NAMALWA (cell line): Measurements from ENCODE around the gene BOC.

Experiments used
- DNase-seq: peaks from one replicate; pipeline ENCODE4 v3.0.0-alpha.2; 2015; ENCODE audit warnings: low spot score

BOC gene

GRCh38 chr3:113287803-113288648 is 76.7 kb downstream of the BOC start:
- DNase-seq = peak; percentile 72

- DNase-seq = no peak
Observed at GRCh38 chr3:113288881-113289280, 77.5 kb downstream of the BOC start.

DNA sequence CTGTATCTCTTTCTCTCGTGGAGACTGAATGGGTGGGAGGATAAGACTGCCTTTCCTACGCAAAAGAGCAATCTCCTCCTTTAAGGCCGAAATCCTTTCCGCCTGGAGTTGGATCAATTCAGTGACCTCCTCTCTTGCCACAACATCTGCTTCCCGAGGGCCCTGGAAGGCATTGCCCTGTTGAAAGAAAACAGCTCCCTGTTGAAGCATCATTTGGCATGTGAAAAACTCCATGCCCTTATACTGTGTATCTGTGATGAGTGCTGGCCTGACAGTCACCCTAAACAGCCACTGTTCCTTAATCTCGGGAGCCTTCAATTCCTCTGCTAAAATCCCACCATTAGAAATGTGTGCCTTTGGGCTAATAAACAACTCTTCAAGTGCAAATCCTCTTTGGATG is 80.2 kb downstream of the BOC start:
- DNase-seq = no peak

DNA sequence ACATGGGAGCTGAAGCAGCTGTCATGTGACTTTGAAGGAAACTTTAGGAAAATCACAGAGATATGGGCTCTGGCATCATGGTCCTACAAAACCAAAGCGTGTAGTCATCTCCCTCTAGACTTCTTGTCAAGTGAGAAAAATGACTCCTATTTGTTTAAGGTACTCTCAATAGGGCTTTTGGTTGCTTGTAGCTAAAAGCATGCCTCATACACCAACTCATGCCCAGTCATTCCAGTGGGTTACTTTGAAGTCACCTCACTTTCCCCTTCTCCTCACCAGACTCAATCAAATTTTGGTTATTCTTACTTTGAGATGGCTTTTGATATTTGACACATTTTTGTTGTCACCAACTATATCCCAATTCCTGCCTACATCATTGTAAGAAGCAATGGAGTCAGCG is 81.6 kb downstream of the BOC start:
- no peak for DNase-seq

DNA sequence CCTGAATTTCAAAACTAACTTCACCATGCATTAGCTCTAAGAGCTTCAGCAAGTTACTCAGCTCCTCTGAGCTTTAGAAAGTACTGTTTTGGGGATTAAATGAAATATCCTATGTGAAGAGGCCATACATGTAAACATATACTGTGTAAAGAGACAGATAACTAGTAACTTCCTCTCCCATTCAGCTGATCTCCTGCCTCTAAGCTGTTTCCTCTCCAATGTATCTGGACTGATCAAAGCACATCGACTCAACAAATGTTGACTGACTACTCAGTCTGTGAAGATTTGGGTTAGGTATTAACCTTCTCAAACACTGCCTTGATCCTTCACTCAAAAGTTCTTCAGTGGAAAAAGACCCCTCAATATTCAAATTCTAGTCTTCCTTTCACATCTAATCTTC is 82.0 kb downstream of the BOC start:
- DNase-seq = no peak

GRCh38 chr3:113295463-113295862 is 84.1 kb downstream of the BOC start:
- DNase-seq = no peak

DNA sequence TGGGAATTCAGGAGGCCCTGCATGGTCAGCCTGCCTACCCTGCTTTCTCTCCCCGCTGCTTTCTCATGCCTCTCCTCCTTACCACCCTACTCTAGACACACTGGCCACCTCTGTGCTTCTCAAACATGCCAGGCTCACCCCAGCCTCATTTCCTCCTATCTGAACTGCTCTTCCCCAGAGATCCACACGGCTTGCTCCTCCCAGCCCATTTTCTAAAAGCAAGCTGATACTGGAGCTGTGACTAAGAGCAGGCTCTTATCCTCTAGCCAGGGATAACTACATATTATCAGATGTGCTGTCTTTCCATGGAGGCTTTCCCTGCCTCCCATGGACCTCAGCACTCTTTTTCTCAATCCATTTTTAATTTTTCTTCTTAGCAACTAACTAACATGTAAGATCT is 85.9 kb downstream of the BOC start:
- no peak for DNase-seq

DNA sequence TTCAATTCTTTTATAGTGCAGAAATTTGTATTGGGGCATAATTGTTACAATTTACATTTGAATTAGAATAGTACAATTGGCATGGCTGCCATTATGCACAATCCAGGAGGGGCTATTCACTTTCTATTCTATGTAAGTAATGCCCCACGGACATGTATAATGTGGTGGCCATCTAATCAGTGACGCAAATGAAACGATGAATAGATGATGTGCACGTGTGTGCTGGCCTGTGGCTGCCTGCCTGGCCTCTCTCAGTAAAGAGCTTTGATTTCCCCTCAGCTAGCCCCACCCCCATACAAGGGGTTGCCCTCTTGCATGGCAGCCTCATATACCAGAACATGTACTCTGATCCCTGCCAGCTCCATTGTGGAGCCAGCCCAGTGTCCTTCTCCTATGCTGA is 86.5 kb downstream of the BOC start:
- DNase-seq = no peak

DNA sequence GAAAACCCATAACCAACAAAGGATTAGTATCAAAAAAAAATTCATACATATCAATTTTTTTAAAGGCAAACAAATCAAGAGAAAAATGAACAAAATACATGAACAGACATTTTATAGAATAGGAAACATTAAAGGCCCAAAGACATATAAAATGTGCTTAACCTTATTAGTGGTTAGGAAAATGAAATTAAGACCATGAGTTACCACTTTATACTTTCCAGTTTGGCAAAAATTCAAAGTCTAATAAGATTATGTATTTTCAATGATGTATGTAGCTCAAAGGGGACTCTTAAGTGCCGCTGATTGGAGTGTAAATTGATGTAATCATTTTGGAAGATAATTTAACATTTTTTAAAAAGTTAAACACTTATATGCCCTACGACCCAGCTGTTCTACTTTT is 89.2 kb downstream of the BOC start:
- no peak for DNase-seq

DNA sequence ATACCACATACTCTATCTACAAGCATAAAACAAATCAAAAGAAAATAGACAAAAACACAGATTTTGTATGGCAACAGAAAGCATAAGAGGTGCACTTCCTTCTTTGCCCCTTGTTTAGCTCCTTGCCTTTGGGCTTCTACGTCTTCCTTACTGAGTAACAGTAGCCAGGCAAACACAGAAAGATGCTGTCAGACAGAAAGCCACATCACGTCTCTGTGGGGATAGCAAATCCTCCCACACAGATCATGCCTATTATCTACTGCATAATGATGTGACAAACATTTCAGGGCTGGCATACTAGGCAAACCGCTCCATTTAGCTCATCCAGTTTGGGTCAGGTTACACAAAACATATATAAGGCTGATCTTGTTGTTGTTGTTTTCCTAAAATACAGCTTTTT is 92.7 kb downstream of the BOC start:
- DNase-seq = no peak

GRCh38 chr3:113304856-113305540 is 93.6 kb downstream of the BOC start:
- no peak for DNase-seq

DNA sequence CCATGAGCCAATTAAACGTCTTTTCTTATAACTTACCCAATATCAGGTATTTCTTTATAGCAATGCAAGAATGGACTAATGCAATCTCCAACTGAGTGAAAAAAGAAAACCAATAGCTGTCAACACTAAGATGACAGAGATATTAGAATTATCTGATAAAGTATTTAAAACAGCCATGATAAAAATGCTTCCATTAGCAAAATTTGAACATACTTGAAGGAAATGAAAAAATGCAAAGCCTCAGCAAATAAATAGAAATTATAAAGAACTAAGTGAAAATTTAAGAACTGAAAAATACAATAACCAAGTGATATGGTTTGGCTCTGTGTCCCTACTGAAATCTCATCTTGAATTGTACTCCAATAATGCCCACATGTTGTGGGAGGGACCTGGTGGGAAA is 99.6 kb downstream of the BOC start:
- no peak for DNase-seq

- no peak for DNase-seq
Observed at GRCh38 chr3:113312416-113312815, 101.1 kb downstream of the BOC start.

GRCh38 chr3:113314923-113315322 is 103.6 kb downstream of the BOC start:
- no peak for DNase-seq

- no peak for DNase-seq
Observed at GRCh38 chr3:113329757-113330156, 118.4 kb downstream of the BOC start.

DNA sequence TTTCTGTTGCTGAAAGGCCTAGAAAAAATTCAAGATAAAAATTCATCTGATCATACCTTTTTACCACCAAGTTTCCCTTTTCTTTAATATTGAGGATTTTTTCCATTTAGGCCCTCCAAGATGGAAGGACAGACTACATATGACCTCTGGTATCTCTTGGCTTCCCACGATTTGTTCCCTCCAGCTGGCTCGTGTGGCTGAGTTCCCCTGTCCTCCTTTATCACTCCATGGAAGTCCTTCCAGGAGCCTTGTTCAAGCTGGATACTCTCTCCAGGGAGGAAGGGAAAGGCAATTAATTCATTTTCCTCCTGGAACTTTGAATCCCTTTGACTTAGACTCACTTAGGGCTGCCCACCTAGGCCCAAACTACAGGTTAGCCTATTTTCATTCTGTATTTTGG is 119.4 kb downstream of the BOC start:
- no peak for DNase-seq

GRCh38 chr3:113331187-113331586 is 119.8 kb downstream of the BOC start:
- no peak for DNase-seq
